ENCODE results near the gene PLEK2.
A peak's percentile ranks its signal among the peaks of the same experiment; 100 is the strongest.

PLEK2 gene

DNA sequence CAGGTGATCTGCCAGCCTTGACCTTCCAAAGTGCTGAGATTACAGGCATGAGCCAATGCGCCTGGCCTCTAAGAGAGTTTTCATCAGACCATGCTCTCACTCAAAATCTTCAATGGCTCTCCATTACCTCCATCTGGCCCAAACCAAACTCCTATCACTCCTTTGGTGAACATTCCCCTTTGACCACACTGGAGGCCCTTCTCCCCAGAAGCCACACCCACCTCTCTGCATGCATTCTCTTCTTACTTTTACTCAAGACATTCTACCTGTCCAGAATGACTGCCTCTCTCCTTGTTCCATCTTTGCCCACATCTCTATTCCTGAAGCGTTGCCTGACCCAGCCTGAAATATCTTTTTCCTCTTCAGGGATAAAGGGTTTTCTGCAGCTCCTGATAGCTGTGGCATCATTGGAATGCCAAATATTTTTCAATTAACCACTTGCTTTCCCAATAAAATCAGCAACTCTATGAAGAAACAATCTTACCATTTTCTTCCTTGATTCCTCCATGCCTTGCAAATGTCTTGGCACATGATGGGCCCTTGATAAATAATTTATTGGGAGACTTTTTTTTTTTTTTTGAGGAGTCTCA lies 15.5 kb downstream of the PLEK2 start:
- no peak for DNase-seq

DNA sequence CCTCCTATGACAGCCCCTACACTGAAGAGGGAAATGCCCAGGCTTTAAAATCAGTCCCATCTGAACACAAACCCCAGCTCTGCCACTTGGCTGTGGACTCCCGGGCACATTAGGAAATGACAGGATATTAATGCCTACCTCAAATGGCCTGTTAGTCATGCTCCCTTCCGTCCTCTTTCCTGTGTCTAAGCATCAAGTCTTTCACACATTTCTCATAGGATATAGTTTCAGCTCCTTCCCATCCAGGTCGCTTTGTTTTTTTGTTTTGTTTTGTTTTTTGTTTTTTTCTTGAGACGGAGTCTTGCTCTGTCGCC lies 16.1 kb downstream of the PLEK2 start:
- no peak for DNase-seq

DNA sequence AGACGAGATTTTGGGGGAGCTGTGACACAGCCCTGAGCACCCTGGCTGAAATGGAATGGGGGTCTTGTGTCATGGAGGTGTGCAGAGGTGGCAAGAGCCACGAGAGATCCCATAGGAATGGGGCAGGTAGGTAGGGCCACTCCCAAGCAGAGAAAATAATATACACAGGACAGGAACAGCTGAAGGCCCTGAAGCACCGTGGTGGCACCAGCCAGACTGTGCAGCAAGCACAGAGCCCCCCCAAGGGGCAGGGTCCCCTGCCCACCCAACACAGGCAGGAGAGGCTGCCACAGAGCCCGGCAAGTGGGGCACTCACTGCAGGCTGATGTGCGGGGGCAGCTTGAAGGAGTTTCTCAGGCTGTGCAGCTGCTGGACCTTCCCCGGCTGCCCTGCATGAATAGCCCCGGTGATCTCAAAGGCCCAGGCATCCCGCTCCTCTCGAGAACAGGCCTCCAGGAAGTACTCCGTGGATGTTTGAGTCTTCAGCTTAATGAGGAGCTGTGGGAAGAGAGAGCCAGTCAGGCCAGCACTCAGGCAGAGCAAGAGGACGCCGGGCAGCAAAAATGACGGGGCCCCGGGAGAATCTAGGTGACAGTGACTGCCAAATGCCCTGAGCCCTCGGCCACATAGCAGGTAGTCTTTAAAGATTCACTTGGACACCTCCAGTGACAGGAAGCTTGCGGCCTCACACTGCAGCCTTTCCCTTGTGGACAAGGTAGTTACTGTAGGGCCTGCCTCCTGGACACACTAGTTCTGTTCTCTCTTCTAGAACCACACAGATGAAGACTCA lies 16.7 kb downstream of the PLEK2 start:
- no peak for DNase-seq

DNA sequence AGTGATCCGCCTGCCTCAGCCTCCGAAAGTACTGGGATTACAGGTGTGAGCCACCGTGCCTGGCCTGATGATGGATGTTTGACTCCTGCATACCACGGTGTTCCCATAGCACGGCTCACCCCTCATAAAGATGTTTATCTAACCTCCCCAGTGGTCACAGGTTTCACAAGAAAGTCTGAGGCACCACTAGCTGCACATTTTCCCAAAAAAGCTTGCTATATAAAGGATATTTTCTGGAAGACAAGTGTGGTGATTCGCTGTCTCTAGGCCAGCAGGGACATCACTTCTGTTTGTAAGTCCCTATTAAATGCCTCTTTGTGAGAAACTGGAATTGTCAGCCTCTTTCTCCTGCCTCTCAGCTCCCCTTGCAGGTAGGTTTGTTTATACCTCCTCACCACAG lies 18.3 kb downstream of the PLEK2 start:
- no peak for DNase-seq

DNA sequence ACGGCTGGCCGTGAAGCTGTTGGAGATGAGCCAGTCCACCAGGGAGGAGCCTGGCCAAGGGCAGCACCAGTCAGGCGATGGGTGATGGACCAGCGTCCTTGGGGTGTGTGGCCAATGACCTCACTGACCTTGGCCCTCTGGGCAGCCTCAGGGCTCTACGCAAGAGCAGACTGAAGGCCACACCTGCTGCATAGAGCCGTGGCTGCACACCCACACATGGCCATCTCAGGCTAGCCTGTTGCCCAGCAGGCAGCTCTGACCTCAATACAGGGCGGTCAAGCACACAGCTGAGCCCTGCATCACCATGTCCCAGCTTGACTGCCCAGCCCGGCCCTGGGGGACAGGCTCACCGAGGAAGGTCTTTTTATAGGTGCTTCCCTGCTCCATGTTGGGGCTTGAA lies 19.2 kb downstream of the PLEK2 start:
- no peak for DNase-seq

DNA sequence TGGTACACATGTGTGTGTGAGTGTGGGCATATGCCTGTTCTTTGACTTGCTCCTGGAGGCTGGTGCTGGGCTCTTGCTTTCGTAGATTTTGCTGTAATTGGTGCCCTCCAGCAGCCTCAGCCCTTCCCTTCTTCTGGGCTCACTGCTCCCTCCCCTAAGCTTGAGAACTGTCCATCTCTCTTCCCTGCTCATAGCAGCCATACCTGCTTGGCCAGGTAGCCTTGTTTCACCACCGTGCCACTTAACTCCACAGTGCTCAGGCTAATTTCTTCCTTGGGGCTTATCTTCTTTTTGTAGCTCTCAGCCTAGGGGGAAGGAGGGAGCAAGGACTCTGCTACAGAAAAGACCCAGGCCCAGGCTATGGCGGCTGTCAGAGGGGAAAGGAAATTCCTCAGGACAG lies 19.8 kb downstream of the PLEK2 start:
- no peak for DNase-seq

DNA sequence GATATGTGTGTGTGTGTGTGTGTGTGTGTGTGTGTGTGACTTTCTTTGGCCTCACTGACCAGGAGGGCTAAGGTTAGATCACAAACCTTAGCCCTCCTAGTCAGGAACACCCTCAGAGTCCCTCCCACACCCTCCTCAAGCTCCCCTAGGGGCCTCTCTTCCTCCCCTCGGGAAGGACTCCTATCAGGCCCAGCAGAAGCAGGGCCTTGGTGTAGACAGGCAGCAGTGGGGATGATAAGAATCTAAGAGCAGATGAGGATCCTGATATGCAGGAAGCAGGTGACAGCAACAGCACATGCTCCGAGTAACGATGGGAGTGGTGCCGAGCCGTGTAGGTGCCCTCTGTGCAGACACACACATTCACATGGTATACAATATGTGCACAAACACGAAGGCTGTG lies 20.7 kb downstream of the PLEK2 start:
- DNase-seq = no peak

DNA sequence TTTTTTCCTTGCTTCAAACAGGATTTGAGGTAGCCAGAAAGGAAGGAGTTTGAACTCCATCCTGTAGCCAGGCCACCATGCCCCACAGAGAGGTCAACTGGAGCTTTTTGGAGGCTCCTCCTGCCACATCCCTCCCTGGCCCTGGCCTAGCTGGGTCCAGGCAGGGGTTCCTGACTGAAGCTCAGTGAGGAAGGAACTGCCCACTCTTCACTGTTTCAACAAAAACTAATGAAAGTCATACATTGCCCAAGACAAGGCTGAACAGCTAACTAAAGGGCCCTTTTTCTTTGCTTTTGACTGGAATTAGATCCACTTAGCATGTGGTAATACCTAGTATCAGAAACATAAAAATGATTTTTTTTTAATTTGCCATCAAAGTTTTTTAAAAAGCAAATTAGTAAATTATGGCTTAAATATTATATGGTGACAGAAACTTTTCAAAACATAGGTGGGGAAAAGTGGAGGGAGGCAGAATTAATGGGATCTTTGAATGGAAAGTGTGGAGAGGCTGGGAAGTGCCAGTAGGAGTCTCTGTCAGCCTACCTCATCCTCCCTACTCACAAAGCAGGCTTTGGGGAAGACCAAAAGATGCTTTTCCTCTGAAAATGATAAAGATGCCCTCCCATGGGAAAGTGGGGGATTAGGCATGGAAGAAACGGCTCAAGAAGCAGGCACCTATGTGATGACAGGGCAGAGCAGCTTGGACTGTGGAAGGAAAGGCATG lies 22.0 kb downstream of the PLEK2 start:
- no peak for DNase-seq

DNA sequence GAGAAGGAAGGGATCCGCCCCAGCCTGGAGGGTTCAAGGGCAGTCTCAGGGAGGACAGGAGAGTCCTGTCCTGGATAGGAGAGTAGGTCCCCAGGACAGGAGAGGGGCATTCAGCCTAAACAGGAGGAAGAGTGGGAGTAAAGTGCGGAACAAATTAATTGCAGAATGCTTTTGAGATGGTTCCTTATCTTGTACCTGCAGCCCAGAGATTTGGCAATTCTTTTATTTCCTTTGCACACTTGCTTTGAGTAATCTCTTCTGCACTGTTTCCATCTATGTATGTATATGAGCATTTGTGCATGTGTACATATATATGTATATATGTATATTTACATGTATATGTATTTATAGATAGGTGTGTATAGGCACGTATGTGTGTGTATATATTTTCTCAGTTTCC lies 22.7 kb downstream of the PLEK2 start:
- DNase-seq = no peak

DNA sequence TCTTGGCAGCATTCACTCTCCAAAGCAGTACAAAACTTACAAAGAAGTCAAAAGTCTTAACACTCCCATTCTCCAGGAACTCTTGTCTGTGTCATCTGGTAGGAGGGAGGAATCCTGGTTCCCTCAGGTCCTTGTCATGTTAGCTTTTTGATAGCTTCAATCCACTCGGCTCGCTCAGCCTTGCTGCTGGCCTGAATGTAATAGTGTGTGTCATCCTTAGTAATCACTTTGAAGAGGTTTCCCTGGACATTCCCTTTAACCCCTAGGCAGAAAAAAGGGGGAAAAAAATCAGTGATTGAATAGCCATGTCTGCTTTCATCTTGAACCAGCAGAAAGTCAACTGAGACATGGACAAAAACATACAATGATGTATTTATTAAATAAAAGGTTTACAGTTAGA lies 24.8 kb downstream of the PLEK2 start:
- no peak for DNase-seq

DNA sequence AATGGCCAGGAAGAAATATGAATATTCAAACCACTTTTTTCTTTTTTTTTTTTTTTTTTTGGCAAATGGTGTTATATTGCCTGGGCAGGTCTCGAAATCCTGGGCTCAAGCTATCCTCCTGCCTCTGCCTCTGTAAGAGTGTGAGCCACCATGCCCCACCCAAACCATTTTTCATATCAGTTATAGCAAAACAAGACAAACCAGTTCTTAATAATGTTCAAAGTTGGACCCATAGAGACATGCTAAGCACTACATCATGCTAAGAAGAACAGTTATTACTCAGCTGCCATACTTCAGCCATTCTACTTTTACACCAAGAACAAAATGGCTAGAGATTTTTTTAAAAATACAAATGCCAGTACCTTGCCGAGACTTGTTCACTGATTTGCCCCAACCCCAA lies 26.3 kb downstream of the PLEK2 start:
- no peak for DNase-seq

DNA sequence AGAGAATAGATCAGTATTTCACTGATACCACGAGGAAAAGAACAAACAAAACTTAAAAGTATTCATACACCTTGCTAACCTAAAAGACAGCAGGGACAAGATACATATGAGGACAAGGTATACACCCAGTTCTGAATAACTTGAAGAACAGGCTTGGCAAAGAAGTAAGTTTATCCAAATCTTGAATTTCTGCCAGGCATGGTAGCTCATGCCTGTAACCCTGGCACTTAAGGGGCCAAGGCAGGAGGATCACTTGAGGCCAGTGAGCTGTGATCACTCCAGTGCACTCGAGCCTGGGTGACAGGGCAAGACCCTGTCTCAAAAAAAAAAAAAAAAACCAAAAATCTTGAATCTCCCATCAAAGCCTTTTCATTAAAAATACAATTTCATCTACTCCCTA lies 26.8 kb downstream of the PLEK2 start:
- no peak for DNase-seq

DNA sequence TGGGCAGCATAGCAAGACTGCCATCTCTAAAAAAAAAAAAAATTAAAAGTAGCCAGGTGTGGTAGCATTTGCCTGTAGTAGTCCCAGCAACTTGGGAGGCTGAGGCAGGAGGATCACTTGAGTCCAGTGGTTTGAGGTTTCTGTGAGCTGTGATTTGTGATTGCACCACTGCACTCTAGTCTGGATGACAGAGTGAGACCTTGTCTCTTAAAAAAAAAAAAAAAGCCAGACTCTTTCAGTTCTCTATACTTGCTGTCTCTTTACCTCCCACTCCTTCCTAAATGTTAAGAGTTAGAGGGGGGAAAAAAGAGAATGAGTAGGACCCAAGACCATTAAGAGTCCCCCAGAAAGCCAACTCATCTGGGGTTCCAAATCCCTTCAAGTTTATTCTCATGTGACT lies 34.0 kb downstream of the PLEK2 start:
- DNase-seq = no peak

DNA sequence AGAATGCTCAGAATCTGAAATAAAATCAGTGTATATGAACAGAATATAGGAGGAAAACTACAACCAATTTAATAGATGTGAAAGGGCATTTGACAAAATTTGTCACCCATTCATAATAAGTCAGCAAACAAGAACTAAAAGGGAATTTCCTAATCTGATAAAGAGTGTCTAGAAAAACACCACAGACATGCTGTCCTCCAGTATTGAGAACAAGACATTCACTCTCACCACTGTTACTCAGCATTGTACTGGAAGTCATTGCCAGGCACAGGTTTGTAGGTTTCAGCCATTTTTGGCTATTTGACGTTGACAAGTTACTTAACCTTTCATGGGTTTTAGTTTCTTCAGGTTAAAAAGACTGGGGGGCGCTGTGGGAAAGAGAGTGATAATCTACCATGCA lies 38.6 kb downstream of the PLEK2 start:
- DNase-seq = no peak

DNA sequence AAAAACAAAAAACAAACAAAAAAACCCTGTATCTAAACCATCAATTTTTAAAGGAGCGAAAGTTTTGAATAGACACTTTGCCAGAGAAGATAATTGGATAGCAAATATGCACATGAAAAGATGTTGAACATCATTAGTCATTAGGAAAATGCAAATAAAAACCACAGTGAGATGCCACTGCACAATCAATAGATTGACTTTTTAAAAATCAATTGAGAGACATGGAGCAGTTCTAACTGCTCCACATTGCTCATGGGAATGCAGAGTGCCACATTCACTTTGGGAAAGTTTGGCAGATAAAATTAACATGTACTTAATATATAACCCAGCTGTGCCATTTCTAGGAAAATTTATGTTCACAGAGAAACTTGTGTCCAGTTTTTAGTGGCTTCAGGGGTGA lies 39.1 kb downstream of the PLEK2 start:
- DNase-seq = no peak

DNA sequence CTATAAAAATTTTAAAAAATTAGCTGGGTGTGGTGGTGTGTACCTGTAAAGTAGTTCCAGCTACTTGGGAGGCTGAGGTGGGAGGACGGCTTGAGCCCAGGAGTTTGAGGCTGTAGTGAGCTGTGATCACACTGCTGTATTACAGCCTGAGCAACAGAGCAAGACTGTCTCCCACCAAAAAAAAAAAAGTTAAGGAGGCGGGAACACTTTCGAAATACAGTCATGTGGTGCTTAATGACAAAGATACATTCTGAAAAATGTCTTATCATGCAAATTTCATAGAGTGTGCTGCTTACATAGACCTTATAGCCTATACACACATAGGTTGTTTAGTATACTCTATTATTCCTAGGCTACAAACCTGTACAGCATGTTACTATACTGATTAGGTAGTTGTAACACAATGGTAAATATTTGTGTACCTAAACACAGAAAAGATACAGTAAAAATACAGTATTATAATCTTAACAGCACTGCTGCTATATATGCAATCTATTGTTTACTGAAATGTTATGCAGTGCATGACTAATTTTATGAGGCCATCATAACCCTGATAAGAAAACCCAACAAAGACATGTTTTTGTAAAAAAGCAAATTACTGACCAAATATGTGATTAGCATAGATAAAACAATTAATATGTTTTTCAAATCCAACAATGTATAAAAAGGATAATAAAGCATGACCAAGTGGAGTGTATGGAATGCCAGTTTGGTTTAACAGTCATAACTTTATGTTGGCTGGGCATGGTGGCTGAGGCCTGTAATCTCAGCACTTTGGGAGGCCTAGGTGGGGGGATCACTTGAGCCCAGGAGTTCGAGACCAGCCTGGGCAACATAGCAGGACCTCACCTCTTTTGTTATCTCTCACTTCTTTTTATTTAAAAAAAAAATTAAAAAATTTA lies 40.5 kb downstream of the PLEK2 start:
- no peak for DNase-seq

DNA sequence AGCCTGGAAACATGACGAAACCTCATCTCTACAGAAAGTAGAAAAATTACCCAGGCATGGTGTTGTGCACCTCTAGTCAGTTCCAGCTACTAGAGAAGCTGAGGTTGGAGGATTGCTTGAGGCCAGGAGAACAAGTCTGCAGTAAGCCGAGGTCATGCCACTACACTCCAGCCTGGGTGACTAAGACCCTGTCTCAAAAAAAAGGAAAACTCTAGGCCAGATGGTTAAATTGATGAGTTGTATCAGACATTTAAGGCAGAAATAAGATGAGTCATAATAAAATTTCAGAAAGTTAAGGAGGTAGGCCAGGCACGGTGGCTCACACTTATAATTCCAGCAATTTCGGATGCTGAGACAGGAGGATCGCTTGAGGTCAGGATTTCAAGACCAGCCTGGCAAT lies 41.1 kb downstream of the PLEK2 start:
- no peak for DNase-seq

DNA sequence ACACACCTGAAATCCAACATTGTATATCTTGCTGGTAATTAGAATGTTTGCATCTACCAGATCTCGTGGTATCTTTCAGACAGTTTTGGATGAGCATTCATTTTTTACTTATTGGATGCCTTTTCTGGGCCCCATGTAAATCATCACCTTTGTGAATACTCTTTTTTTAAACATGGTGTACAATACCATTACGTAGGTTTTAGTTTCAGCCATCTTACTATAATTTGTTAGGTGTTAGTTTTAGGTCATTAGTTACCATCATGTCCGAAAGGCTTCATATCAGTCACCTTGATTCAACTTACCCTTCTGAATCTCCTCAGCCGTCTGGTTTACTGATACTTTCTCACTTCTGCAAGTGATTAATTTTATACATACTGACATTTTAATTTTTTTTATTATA lies 46.5 kb downstream of the PLEK2 start:
- DNase-seq = no peak

DNA sequence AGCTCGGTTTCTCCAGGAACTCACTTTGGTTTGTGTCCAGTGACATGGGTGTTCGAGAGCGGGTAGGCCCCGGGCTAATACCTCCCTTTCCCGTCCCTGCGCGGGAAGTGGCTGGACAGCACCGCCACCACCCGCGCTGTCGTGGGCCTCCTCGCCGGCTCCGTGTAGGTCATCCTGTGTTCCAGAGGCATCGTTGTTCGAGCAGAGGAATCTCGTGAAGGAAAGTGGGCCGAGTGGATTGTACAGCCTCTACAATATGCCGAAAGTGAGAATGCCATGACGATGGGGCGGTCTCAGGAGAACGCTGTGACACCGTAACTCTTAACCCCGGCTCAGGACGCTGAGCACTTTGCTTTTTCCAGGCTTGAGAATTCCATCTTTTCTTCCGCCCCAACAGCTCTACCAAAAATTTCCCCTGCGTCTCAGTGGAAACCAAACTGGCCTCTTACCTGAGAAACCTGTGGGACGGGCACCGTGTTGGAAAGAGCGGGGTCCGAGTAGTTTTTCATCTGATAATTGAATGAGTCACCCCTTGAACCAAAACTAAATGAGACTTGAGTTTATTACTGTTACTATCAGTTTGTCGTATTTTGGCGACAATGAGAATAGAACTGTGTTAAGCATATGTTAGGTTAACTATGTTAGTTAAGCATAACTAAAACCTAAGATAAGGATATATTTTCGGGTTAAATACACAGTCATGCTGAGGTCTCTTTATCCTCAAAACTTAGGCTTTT lies 51.3 kb downstream of the PLEK2 start:
- DNase-seq = no peak

DNA sequence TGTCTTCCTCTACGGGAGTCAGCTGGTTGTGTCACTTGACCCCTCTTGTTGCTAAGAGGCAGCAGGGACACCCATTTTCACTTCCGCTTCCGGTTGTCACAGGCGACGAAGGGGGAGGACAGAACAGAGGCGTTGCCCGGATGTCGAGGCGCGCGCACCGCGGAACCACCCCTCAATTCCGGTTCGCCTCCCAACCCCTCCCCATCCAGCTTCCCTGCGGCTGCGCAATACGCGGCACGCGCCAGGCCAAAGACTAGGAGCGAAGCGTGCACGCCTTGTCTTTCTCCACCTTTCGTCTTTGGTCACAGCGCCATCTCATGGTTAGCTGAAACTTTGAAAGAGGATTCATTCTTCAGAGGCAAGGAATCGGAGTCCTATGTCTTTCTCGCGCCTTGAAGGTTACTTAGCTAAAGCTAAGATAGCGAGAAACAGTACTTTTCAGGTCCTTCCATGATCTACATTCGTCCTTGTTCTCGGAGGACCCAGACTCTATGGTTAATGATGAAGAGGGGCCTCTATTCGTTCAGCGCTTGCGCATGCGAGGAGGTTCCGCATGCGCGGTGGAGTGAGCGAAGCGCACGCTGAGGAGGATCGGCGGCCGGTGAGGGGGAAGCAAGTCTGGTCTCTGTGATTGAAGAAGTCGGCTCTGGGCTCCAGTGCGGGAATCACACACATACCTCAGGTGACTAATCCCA lies 52.0 kb downstream of the PLEK2 start, which contains the start of the genes ATP6V1D and EIF2S1:
ATP6V1D (minus strand) TSS at position 30 of the 695 bp plus-strand sequence. CDS start 106 bp downstream, outside the sequence.
EIF2S1 (plus strand) TSS at position 554 of the 695 bp plus-strand sequence. CDS start 4,440 bp downstream, outside the sequence.
- peak; percentile 100 for DNase-seq

DNA sequence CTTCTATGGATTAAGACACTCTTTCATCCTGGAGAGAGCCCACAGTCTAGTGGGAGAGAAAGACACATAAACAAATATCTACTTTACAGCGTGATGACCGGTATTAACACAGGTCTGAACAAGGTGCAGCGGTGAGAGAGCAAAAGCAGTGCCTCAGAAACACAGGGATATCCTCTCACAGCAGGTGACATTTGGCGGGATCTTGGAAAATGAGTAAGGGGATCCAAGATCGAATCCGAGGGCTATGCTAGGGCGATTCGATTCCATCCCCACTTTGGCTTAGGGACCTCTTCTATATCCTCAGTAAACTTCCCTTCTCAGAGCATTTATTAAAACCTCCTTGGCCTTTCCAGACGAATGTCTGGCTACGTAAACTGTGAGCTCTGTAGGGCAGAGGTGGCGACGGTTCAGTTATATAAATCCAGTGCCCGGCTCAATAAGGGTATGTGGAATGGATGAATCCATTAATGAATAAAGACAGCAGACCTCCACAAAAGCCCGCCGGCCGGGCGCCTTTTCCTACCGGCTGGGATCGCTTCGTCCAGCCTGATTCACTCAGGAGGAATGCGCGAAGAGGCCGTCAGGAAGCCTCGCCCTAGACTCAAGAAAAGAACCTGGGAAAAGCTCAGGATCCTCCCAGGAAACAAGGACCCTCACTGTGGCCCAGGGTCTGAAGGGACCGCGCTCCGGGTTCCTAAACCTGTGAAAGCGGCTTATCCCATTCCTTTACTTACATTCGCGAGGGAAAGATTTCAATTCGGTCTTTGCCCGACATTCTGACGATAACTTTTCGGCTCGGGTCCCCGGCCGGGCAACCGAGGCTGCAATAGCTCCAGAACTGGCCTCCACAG lies 52.8 kb downstream of the PLEK2 start:
- DNase-seq = no peak

Measured in activated effector memory CD4-positive, alpha-beta T cell treated with anti-CD3 and anti-CD28 coated beads, Interleukin-2, amount 50 U/mL, for 16 hours (primary cell).